Activated CD8-positive, alpha-beta memory T cell treated with anti-CD3 and anti-CD28 coated beads, Interleukin-2, amount 10 ng/mL, durations not matched to agents 7 days and 5 days (primary cell): ENCODE data around the gene STOM. TPM values are rescaled to one million over a fixed set of nuclear protein-coding genes. Genes with fewer than 3 reads are reported as not detected.

Experiments
- ATAC-seq: fragments of 150-1000 bp; cut with Tn5 transposase; one replicate; pipeline ENCODE4 v1.10.0; 2021; ENCODE audit warnings: moderate library complexity
- CTCF ChIA-PET: fragments of 350-600 bp; sonication (Branson Sonifier 250); formaldehyde crosslinking; loops from one replicate; lab custom pipeline; 2021; ENCODE audit warnings: antibody characterized with exemption; lab: Charles Lee
- DNase-seq: peaks from one replicate; pipeline ENCODE4 v3.0.0-alpha.2; 2020
- H3K27ac Mint-ChIP-seq: one replicate; pipeline ENCODE4 v1.8.0; 2021; ENCODE audit warnings: mild to moderate bottlenecking, mixed read lengths
- H3K27me3 Mint-ChIP-seq: one replicate; pipeline ENCODE4 v1.8.0; 2021; ENCODE audit warnings: mixed read lengths
- H3K36me3 Mint-ChIP-seq: one replicate; pipeline ENCODE4 v1.8.0; 2021; ENCODE audit warnings: mild to moderate bottlenecking, mixed read lengths
- H3K4me1 Mint-ChIP-seq: one replicate; pipeline ENCODE4 v1.8.0; 2021; ENCODE audit warnings: mixed read lengths
- H3K4me3 Mint-ChIP-seq: one replicate; pipeline ENCODE4 v1.8.0; 2021; ENCODE audit warnings: mild to moderate bottlenecking, moderate library complexity, mixed read lengths
- H3K9me3 Mint-ChIP-seq: one replicate; pipeline ENCODE4 v1.8.0; 2022; ENCODE audit warnings: low read depth, mixed read lengths
- total RNA-seq, 2 experiments: library from RNA; stranded (reverse); gene quantifications; one replicate each; pipeline ENCODE4 v1.2.3, GENCODE V29; 2021

STOM gene
- total RNA-seq, 2 experiments from 2014 or later, result 93.1 to 131 TPM

DNA sequence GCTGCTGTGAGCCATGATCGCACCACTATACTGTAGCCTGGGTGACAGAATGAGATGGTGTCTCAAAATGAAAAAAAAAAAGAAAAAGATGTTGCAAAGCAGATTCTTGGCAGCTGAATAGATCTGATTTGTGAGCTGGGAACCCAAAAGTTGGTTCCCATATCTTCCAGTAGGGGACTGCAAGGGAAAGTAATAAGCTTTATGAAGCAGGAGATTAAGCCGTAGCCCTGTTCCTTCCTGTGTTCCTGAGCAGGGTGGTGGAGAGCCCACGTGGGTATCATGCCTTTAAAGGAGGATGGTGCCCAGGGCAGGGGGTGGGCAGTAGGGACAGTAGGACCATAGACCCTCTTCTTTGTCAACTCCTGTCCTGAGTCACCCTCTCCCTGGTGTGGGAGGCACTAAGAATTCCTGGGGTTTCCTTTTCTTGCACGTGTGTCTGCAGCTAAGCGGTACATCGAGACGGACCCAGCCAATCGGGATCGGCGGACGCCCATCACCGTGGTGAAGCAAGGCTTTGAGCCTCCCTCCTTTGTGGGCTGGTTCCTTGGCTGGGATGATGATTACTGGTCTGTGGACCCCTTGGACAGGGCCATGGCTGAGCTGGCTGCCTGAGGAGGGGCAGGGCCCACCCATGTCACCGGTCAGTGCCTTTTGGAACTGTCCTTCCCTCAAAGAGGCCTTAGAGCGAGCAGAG, 37.9 kb downstream of the STOM start:
- Mint-ChIP-seq H3K27ac (no peak overlapping the region), H3K9me3 (no peaks in the 10 kb centered on the region), H3K4me3 (no peak overlapping the region), H3K4me1 (peaks cover 5% of the 10 kb centered on the region), H3K36me3 (peaks cover 26% of the 10 kb centered on the region), H3K27me3 (no peaks in the 10 kb centered on the region)
- DNase-seq (no peak), ATAC-seq (no peak)
- CTCF ChIA-PET, result interaction anchor here (1.1 to 1.5 kb wide), 5 partner anchors 12 to 68 kb away, joined by 3 to 8 read pairs (median 3); no protein-coding TSS in a partner anchor

DNA sequence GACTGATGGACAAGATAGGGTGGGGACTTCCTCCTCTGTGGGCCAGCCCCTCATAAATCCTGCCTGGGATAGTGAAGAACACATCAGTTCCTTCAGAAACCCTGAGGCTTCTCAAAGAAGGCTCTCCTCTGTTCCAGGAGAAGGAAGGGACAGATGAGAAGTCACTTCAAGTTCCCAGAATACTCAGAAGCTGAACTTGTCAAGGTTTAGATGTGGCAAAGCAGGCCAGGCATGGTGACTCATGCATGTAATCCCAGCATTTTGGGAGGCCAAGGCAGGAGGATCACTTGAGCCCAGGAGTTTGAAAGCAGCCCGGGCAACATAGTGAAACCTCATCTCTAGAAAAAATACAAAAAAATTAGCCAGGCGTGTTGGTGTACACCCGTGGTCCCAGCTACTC, 38.5 kb downstream of the STOM start:
- Mint-ChIP-seq H3K27ac (no peak overlapping the region), H3K36me3 (peaks cover 26% of the 10 kb centered on the region), H3K9me3 (no peaks in the 10 kb centered on the region), H3K27me3 (no peaks in the 10 kb centered on the region), H3K4me3 (no peak overlapping the region), H3K4me1 (peaks cover 5% of the 10 kb centered on the region)
- DNase-seq (no peak), ATAC-seq (no peak)
- CTCF ChIA-PET, result interaction anchor here (1.1 to 1.5 kb wide), 4 partner anchors 11 to 54 kb away, joined by 3 to 8 read pairs (median 4); no protein-coding TSS in a partner anchor

DNA sequence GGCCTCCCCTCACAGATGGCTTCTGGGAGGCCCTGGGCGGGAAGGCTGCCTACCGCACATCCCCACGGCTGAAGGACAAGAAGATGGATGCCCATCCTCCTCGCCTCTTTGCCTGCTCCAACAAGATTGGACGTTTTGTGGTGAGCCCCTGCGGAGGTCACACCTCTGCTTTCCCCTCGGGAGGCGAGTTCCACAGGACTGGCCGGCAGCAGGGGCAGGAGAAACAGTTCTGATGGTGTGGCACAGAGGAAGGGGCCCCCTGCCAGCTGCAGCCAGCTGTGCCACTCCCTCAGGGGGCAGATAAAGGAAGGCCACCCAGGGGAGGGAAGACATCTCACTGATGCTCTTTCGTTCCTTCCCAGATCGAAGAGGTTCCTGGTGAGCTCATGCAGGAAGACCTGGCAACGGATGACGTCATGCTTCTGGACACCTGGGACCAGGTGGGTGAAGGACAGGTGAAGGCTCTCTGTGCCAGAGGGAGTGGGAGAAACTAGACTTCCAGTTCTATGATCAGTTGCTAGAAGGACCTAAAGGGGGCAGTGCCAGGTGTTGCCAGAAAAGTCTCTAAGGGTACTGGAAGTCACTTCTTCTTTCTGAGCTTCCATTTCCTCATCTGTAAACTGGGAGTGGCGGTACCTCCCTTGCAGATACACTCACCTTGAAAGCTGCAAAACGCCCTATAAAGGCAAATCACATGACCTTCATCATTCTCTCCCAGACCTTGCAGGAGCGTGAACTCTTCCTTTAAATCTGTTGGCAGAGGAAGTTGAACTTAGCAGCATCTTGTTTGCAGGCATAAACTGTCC, 41.0 kb downstream of the STOM start:
- no peak overlapping the region for H3K4me3 Mint-ChIP-seq
- ATAC-seq, result no peak
- H3K27ac Mint-ChIP-seq, result no peak overlapping the region
- peaks cover 11% of the 10 kb centered on the region for H3K4me1 Mint-ChIP-seq
- no peaks in the 10 kb centered on the region for H3K27me3 Mint-ChIP-seq
- H3K9me3 Mint-ChIP-seq, result no peaks in the 10 kb centered on the region
- DNase-seq, result no peak
- H3K36me3 Mint-ChIP-seq, result peaks cover 12% of the 10 kb centered on the region
- CTCF ChIA-PET, result interaction anchor here (0.7 to 2.4 kb wide), 2 partner anchors 9 to 71 kb away, joined by 3 to 9 read pairs; no protein-coding TSS in a partner anchor

GRCh38 chr9:121328476-121328875, 41.6 kb downstream of the STOM start:
- peaks cover 14% of the 10 kb centered on the region for H3K4me1 Mint-ChIP-seq
- no peak overlapping the region for H3K27ac Mint-ChIP-seq
- CTCF ChIA-PET, result interaction anchor here (2.0 to 2.4 kb wide), 2 partner anchors 8 to 22 kb away, joined by 5 to 9 read pairs; no protein-coding TSS in a partner anchor

GRCh38 chr9:121326901-121327613, 43.0 kb downstream of the STOM start:
- H3K27ac Mint-ChIP-seq, result no peak overlapping the region
- CTCF ChIA-PET, result interaction anchor here (0.8 to 2.0 kb wide), 3 partner anchors 23 to 73 kb away, joined by 3 to 5 read pairs (median 3); no protein-coding TSS in a partner anchor
- no peaks in the 10 kb centered on the region for H3K27me3 Mint-ChIP-seq
- H3K4me1 Mint-ChIP-seq, result peaks cover 24% of the 10 kb centered on the region
- no peak overlapping the region for H3K4me3 Mint-ChIP-seq
- peaks cover 14% of the 10 kb centered on the region for H3K36me3 Mint-ChIP-seq
- no peak for ATAC-seq
- H3K9me3 Mint-ChIP-seq, result no peaks in the 10 kb centered on the region
- no peak for DNase-seq

More at GRCh38 chr9:121328476-121328875, 41.6 kb downstream of the STOM start:
- Mint-ChIP-seq H3K4me3 (no peak overlapping the region), H3K27me3 (no peaks in the 10 kb centered on the region), H3K9me3 (no peaks in the 10 kb centered on the region), H3K36me3 (peaks cover 12% of the 10 kb centered on the region)
- DNase-seq (no peak), ATAC-seq (no peak)

- Mint-ChIP-seq H3K4me3 (no peak overlapping the region), H3K27ac (no peak overlapping the region), H3K9me3 (no peaks in the 10 kb centered on the region), H3K4me1 (peaks cover 31% of the 10 kb centered on the region), H3K27me3 (no peaks in the 10 kb centered on the region), H3K36me3 (peaks cover 13% of the 10 kb centered on the region)
- DNase-seq, result no peak
- no peak for ATAC-seq
- CTCF ChIA-PET, result interaction anchor here (1.0 to 2.0 kb wide), 3 partner anchors 14 to 61 kb away, joined by 3 to 5 read pairs (median 3); no protein-coding TSS in a partner anchor
These were observed 43.8 kb downstream of the STOM start for GRCh38 chr9:121326130-121326838.

- ATAC-seq (no peak), DNase-seq (no peak)
- Mint-ChIP-seq H3K4me1 (peaks cover 39% of the 10 kb centered on the region), H3K27me3 (no peaks in the 10 kb centered on the region), H3K4me3 (no peak overlapping the region), H3K9me3 (no peaks in the 10 kb centered on the region), H3K36me3 (peaks cover 9% of the 10 kb centered on the region), H3K27ac (peak overlapping the region; percentile 57)
- CTCF ChIA-PET, result interaction anchor here (1.2 kb wide), 1 partner anchor 15 kb away, joined by 3 read pairs; no protein-coding TSS in a partner anchor
These were observed 44.7 kb downstream of the STOM start for GRCh38 chr9:121325387-121325786.

GRCh38 chr9:121324755-121325154, 45.3 kb downstream of the STOM start:
- Mint-ChIP-seq H3K4me1 (peaks cover 45% of the 10 kb centered on the region), H3K4me3 (no peak overlapping the region)

GRCh38 chr9:121324316-121324715, 45.7 kb downstream of the STOM start:
- CTCF ChIA-PET, result no interaction called here
- no peaks in the 10 kb centered on the region for H3K27me3 Mint-ChIP-seq
- no peak for DNase-seq
- peaks cover 7% of the 10 kb centered on the region for H3K36me3 Mint-ChIP-seq
- H3K4me1 Mint-ChIP-seq, result peaks cover 45% of the 10 kb centered on the region
- peak overlapping the region; percentile 39 for H3K27ac Mint-ChIP-seq
- ATAC-seq, result no peak
- no peak overlapping the region for H3K4me3 Mint-ChIP-seq
- H3K9me3 Mint-ChIP-seq, result no peaks in the 10 kb centered on the region

More at GRCh38 chr9:121324755-121325154, 45.3 kb downstream of the STOM start:
- ATAC-seq, result no peak
- CTCF ChIA-PET, result interaction anchor here (1.2 kb wide), 1 partner anchor 15 kb away, joined by 3 read pairs; no protein-coding TSS in a partner anchor
- no peaks in the 10 kb centered on the region for H3K9me3 Mint-ChIP-seq
- no peak overlapping the region for H3K27ac Mint-ChIP-seq
- no peaks in the 10 kb centered on the region for H3K27me3 Mint-ChIP-seq
- no peak for DNase-seq
- peaks cover 9% of the 10 kb centered on the region for H3K36me3 Mint-ChIP-seq

GRCh38 chr9:121323449-121324151, 46.5 kb downstream of the STOM start:
- H3K9me3 Mint-ChIP-seq, result no peaks in the 10 kb centered on the region
- H3K4me3 Mint-ChIP-seq, result no peak overlapping the region
- H3K4me1 Mint-ChIP-seq, result peaks cover 45% of the 10 kb centered on the region
- CTCF ChIA-PET, result interaction anchor here (1.5 kb wide), 1 partner anchor 51 kb away, joined by 3 read pairs; no protein-coding TSS in a partner anchor
- no peaks in the 10 kb centered on the region for H3K27me3 Mint-ChIP-seq
- H3K27ac Mint-ChIP-seq, result no peak overlapping the region
- ATAC-seq, result no peak
- H3K36me3 Mint-ChIP-seq, result peaks cover 4% of the 10 kb centered on the region
- no peak for DNase-seq

- Mint-ChIP-seq H3K27me3 (no peaks in the 10 kb centered on the region), H3K4me1 (peaks cover 45% of the 10 kb centered on the region), H3K27ac (peak overlapping the region; percentile 65), H3K4me3 (no peak overlapping the region), H3K36me3 (peaks cover 4% of the 10 kb centered on the region), H3K9me3 (no peaks in the 10 kb centered on the region)
- DNase-seq (no peak), ATAC-seq (no peak)
- CTCF ChIA-PET, result interaction anchor here (1.5 to 6.3 kb wide), 3 partner anchors 45 to 78 kb away, joined by 3 to 224 read pairs (median 4); no protein-coding TSS in a partner anchor
These were observed 47.2 kb downstream of the STOM start for GRCh38 chr9:121322737-121323448.
